Measurements from ENCODE around the gene EIF2B5.

Gene EIF2B5

DNA sequence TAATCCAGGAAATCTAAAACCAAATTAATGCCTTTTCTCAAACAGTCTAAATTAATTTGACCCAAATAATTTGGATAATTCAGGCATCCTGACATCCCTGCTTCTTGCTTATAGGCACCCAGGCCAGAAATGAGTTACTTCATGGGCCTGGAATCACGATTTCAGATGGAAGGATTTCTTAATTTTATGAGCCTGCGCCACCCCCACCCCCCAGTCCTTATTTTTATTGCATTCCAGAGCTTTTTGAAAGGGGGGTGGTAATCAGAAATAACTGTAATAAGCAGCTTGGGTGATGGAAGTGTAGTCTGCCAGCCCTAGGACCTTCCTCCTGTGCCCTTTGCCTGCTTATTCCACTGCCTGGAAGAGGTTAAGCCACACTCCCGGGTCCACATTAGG is 40.8 kb downstream of the EIF2B5 start:
- DNase-seq (ENCODE audit: low read depth) = no peak
- H3K4me3 ChIP-seq (ENCODE audit: control insufficient read depth, low read depth, low read length) = peak overlapping the region; percentile 91
- no peak for TF ChIP-seq CTCF (conservative IDR thresholded peaks at IDR 0.05; ENCODE audit: control insufficient read depth, insufficient read depth, low read depth, low read length)

GRCh38 chr3:184176377-184177330 is 41.5 kb downstream of the EIF2B5 start:
- peak overlapping the region; percentile 91 for H3K4me3 ChIP-seq (ENCODE audit: control insufficient read depth, low read depth, low read length)
- peak; percentile 98 for DNase-seq (ENCODE audit: low read depth)

GRCh38 chr3:184177331-184177731 is 42.2 kb downstream of the EIF2B5 start:
- peak overlapping the region; percentile 91 for H3K4me3 ChIP-seq (ENCODE audit: control insufficient read depth, low read depth, low read length)
- TF ChIP-seq CTCF (conservative IDR thresholded peaks at IDR 0.05; ENCODE audit: control insufficient read depth, insufficient read depth, low read depth, low read length) = no peak
- DNase-seq (ENCODE audit: low read depth) = peak; percentile 74

More at GRCh38 chr3:184176377-184177330, 41.5 kb downstream of the EIF2B5 start:
- TF ChIP-seq CTCF (conservative IDR thresholded peaks at IDR 0.05; ENCODE audit: control insufficient read depth, insufficient read depth, low read depth, low read length) = no peak

DNA sequence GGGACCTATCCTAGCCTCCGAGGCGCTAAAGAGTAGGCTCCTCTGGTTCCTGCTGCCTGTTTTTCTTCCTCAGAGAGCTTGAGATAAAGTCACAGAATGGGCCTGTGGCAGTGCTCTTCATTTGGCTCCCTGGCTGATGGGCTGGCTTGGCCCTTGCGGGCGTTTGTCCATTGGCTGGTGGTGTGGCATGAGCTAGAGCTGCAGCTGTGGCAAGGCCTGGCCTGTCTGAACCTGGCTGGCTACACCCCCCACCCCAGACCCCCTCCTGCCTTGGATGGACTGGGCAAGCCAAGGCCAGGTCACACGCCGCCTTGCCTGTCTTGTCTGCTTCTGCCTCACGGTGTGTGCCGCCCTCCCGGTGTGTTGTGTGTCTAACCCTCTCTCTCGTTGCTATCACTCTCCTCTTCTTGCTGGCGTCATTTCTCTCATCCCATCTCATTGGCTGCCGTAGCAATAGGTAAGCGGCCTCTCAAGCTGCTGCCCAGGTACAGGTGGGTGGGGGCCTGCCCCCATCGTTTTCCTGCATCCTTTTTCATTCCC is 42.7 kb downstream of the EIF2B5 start:
- TF ChIP-seq CTCF (conservative IDR thresholded peaks at IDR 0.05; ENCODE audit: control insufficient read depth, insufficient read depth, low read depth, low read length) = no peak
- no peak for DNase-seq (ENCODE audit: low read depth)
- H3K4me3 ChIP-seq (ENCODE audit: control insufficient read depth, low read depth, low read length) = peak overlapping the region; percentile 91

GRCh38 chr3:184178521-184179138 is 43.5 kb downstream of the EIF2B5 start:
- no peak overlapping the region for H3K4me3 ChIP-seq (ENCODE audit: control insufficient read depth, low read depth, low read length)
- TF ChIP-seq CTCF (conservative IDR thresholded peaks at IDR 0.05; ENCODE audit: control insufficient read depth, insufficient read depth, low read depth, low read length) = no peak
- DNase-seq (ENCODE audit: low read depth) = peak; percentile 50

DNA sequence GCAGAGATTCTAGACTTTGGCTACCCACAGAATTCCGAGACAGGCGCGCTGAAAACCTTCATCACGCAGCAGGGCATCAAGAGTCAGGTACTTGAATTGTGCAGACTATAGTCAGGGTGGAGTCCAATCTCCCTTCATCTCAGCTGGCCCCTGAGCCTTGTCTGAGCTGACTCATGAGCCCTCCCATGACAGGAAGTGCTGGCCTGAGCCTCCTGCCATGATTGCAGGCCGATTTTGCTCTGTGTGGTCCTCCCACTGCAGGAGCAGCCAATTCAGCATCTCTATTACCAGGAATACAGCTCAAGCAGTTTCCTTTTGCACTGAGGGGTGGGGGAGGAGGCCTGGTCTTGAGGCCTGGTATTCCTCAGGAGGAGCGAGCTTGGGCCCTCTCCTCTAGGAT is 45.0 kb downstream of the EIF2B5 start:
- DNase-seq (ENCODE audit: low read depth) = peak; percentile 72
- TF ChIP-seq CTCF (conservative IDR thresholded peaks at IDR 0.05; ENCODE audit: control insufficient read depth, insufficient read depth, low read depth, low read length) = no peak
- no peak overlapping the region for H3K4me3 ChIP-seq (ENCODE audit: control insufficient read depth, low read depth, low read length)
